Body of pancreas (tissue), 4 donors: ENCODE results near the gene NUMA1.

ENCODE experiments used
- POLR2A ChIP-seq, 3 donors: fragments of 450-650 bp; IDR thresholded peaks; one replicate each; pipeline ENCODE4 v1.6.1; 2016; ENCODE audit warnings: antibody characterized with exemption in 3 of 3, mild to moderate bottlenecking in 2 of 3
- TF ChIP-seq, protein P1 (sequence below), 7 experiments: fragments of 450-650 bp in 4 of 7; fragments of 200-600 bp in 3 of 7; sonication (generic) in 3 of 7; IDR thresholded peaks; one replicate each; pipeline ENCODE4 v1.5.1; 2016 to 2019; ENCODE audit warnings: antibody characterized with exemption in 7 of 7

DNA sequence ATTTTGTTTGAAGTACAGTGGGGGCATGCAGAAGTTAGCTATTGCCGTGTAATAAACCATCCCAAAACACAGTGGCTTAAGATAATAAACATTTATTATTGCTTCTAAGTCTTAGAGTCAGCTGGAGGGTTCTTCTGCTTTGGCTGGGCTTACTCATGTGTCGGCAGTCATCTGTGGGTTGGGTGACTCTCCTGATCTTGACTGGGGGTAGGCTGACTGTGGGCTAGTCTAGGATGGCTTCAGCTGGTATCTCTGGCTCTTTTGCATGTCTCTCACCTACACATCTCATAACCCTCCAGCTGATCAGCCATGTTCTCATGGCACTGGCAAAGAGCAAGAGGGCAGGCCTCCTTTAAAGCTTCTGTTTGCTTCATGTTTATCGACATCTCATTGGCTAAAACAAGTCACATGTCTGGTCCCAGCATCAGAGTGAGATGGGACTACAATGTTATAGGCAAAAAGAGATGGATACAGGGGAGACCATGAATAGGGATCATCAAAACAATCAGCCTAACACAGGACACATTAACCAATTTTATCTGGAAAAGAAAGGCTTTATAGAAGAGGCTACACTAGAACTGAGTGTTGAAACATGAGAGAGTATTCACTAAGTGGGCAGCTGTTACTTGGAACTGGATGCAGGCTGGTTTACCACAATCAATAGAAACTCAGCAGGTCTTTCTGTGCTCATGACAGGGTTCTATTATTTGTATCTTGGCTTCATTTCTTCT is 5.4 kb upstream of the NUMA1 start:
- TF ChIP-seq, protein P1, sequence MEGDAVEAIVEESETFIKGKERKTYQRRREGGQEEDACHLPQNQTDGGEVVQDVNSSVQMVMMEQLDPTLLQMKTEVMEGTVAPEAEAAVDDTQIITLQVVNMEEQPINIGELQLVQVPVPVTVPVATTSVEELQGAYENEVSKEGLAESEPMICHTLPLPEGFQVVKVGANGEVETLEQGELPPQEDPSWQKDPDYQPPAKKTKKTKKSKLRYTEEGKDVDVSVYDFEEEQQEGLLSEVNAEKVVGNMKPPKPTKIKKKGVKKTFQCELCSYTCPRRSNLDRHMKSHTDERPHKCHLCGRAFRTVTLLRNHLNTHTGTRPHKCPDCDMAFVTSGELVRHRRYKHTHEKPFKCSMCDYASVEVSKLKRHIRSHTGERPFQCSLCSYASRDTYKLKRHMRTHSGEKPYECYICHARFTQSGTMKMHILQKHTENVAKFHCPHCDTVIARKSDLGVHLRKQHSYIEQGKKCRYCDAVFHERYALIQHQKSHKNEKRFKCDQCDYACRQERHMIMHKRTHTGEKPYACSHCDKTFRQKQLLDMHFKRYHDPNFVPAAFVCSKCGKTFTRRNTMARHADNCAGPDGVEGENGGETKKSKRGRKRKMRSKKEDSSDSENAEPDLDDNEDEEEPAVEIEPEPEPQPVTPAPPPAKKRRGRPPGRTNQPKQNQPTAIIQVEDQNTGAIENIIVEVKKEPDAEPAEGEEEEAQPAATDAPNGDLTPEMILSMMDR (IDR thresholded peaks at IDR 0.05), result no peak
- TF ChIP-seq POLR2A (IDR thresholded peaks at IDR 0.05), result no peak
